SK-N-MC (cell line): ENCODE data around the gene CYP2C18.
"Not testable (repeated sequence)": the region's sequence is repeated elsewhere in the genome, so short reads cannot be mapped to it uniquely, and the experiment has no call there.

Source experiments
- DNase-seq: peaks from one replicate; pipeline ENCODE4 v3.0.0-alpha.2; 2011; ENCODE audit warnings: low read depth, low spot score
- H3K27ac ChIP-seq: fragments of 200-600 bp; sonication (generic); 2 replicates; pipeline ENCODE4 v1.5.1; 2016; ENCODE audit warnings: mixed run types
- H3K36me3 ChIP-seq: fragments of 200-600 bp; sonication (generic); 2 replicates; pipeline ENCODE4 v1.6.1; 2017; ENCODE audit warnings: antibody characterized with exemption, low read length, mixed read lengths; ENCODE audit not compliant: insufficient read depth
- H3K4me3 ChIP-seq: fragments of 200-600 bp; sonication (generic); 2 replicates; pipeline ENCODE4 v1.5.1; 2016
- H3K9ac ChIP-seq: fragments of 200-600 bp; sonication (generic); 2 replicates; pipeline ENCODE4 v1.8.0; 2017; ENCODE audit warnings: mixed run types, mixed read lengths; ENCODE audit not compliant: insufficient read length
- H3K9me3 ChIP-seq: fragments of 200-600 bp; sonication (generic); 2 replicates; pipeline ENCODE4 v1.6.1; 2017; ENCODE audit warnings: low read depth, mild to moderate bottlenecking, antibody characterized with exemption, low read length, moderate library complexity, mixed read lengths
- EZH2 ChIP-seq: fragments of 200-600 bp; sonication (generic); IDR thresholded peaks from one replicate; pipeline ENCODE4 v1.6.1; 2017; ENCODE audit warnings: antibody characterized with exemption
- FOXP2 ChIP-seq: optimal IDR thresholded peaks from 2 replicates; pipeline ENCODE3; 2011; ENCODE audit warnings: mild to moderate bottlenecking, moderate library complexity; ENCODE audit not compliant: insufficient read depth; ENCODE audit errors: extremely low read length, control extremely low read depth
- POLR2AphosphoS5 ChIP-seq: IDR thresholded peaks from 2 replicates; pipeline ENCODE4 v1.6.1; 2012; ENCODE audit warnings: mild to moderate bottlenecking, low read depth, low read length, borderline replicate concordance

The CYP2C18 gene

GRCh38 chr10:94666391-94667102, 17.0 kb upstream of the CYP2C18 start:
- Histone ChIP-seq H3K9me3 (no peaks in the 10 kb centered on the region), H3K27ac (no peak overlapping the region), H3K4me3 (no peak overlapping the region), H3K9ac (no peak overlapping the region), H3K36me3 (no peaks in the 10 kb centered on the region)
- TF ChIP-seq EZH2 (no peak), POLR2AphosphoS5 (no peak), FOXP2 (no peak)
- DNase-seq = no peak

DNA sequence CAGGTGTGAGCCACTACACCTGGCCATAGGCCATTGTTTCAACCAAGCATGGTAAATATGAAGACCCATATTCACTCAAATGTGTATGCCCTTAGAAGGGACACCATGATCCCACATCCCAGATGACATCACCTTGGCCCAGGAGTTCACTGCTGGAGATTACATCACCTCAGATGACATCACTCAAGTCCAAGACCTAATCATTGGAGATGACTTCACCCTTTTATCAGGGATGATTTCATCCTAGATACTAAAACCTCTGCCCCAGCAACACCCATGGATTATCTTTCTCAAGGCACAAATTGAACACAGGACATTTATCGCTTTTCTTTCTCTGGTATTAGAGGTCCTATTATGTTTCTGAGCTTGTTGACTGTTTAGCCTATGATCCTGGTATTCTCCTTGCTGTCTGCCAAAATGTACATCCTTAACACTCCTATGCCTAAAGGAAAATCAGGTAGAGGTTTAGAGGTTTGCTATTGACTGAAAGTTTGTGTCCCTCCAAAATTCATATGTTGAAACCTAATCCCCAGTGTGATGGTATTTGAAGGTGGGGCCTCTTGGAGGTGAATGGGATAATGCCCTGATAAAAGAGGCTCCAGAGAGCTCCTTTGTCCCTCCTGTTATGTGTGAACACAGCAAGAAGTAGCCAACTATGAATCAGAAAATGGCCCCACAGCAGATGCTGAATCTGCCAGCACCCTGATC, 9.8 kb upstream of the CYP2C18 start:
- TF ChIP-seq POLR2AphosphoS5 = no peak
- no peak for TF ChIP-seq FOXP2
- TF ChIP-seq EZH2 = no peak
- no peak for DNase-seq

DNA sequence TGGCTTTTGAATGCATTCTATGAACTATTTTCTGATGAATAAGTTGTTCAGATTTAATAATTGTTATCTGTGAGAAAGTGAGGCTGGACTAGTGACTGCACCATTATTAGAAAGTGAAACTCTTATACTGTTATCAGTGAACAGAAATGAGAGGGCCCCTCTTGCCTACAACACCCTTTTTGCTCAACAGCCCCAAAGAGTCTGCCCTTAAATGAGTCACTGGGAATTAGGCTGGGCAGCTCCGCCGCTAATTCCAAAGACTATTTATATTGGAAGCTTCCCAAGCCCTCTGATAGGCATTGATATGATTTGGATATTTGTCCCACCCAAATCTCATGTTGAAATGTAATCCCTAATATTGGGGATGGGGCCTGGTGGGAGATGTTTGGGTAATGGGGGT, 7.0 kb upstream of the CYP2C18 start:
- Histone ChIP-seq H3K27ac (no peak overlapping the region), H3K4me3 (no peak overlapping the region), H3K36me3 (no peaks in the 10 kb centered on the region), H3K9me3 (no peaks in the 10 kb centered on the region), H3K9ac (no peak overlapping the region)
- DNase-seq = no peak
- no peak for TF ChIP-seq FOXP2
- TF ChIP-seq EZH2 = no peak
- no peak for TF ChIP-seq POLR2AphosphoS5

More for the DNA sequence above, 9.8 kb upstream of the CYP2C18 start:
- Histone ChIP-seq H3K27ac (no peak overlapping the region), H3K36me3 (no peaks in the 10 kb centered on the region), H3K9ac (no peak overlapping the region), H3K4me3 (no peak overlapping the region), H3K9me3 (no peaks in the 10 kb centered on the region)

DNA sequence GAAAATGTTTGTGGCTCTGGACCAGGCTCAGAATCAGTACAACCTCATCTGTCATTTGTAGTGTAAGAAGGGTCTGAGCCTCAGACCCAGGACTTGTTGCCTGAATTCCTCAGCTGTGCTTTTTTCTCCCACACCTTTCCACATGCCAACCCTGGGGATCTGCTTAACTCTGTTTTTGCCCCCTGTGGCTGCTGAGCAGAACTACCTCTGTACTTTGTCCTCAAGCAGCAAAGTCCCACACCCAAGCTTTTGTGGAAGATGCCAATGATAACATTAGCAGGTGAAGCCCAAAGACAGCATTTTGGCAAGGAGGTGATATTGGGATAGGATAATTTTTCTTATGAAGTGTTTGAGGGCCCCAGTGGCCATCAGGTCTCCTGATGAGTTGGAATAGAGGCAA, 5.8 kb upstream of the CYP2C18 start:
- no peak overlapping the region for H3K4me3 ChIP-seq
- H3K36me3 ChIP-seq = no peaks in the 10 kb centered on the region
- TF ChIP-seq FOXP2 (no peak), POLR2AphosphoS5 (no peak), EZH2 (no peak)
- H3K27ac ChIP-seq = no peak overlapping the region
- H3K9ac ChIP-seq = no peak overlapping the region
- no peaks in the 10 kb centered on the region for H3K9me3 ChIP-seq
- DNase-seq = no peak

DNA sequence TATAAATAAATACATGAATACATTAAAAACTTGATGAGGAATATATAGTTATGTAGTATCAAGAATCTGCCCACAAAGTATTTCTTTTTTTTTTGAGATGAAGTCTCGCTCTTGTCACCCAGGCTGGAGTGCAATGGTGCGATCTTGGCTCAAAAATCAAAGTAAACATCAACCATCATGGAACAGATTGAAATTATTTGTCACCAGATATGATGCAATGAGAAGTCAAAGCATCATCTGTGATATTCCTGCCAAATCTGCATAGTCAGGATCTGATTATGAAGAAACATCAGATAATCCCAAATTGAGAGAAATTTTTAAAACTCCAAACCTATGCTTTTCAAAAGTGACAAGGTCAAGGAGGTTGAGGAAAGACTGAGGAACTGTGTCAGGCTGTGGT, 5.1 kb upstream of the CYP2C18 start:
- TF ChIP-seq FOXP2 (no peak), POLR2AphosphoS5 (no peak), EZH2 (no peak)
- no peaks in the 10 kb centered on the region for H3K9me3 ChIP-seq
- DNase-seq = no peak
- no peaks in the 10 kb centered on the region for H3K36me3 ChIP-seq
- no peak overlapping the region for H3K4me3 ChIP-seq
- H3K9ac ChIP-seq = no peak overlapping the region
- H3K27ac ChIP-seq = no peak overlapping the region

- Histone ChIP-seq H3K4me3 (no peak overlapping the region), H3K9ac (no peak overlapping the region), H3K36me3 (no peaks in the 10 kb centered on the region), H3K27ac (no peak overlapping the region), H3K9me3 (no peaks in the 10 kb centered on the region)
- TF ChIP-seq FOXP2 (no peak), POLR2AphosphoS5 (no peak)
- DNase-seq = no peak
Observed at GRCh38 chr10:94680544-94680943, 3.0 kb upstream of the CYP2C18 start.

- not testable (repeated sequence) for H3K36me3 ChIP-seq, DNase-seq, H3K9ac ChIP-seq, H3K27ac ChIP-seq, H3K9me3 ChIP-seq, H3K4me3 ChIP-seq
Observed at GRCh38 chr10:94682636-94683035, 893 bp upstream of the CYP2C18 start.

GRCh38 chr10:94687625-94688248, 4.2 kb downstream of the CYP2C18 start:
- H3K36me3 ChIP-seq = no peaks in the 10 kb centered on the region
- no peak overlapping the region for H3K9ac ChIP-seq
- TF ChIP-seq EZH2 (no peak), POLR2AphosphoS5 (no peak), FOXP2 (no peak)
- no peaks in the 10 kb centered on the region for H3K9me3 ChIP-seq
- no peak for DNase-seq
- no peak overlapping the region for H3K4me3 ChIP-seq
- H3K27ac ChIP-seq = no peak overlapping the region
